Astrocyte of the spinal cord (primary cell): ENCODE results near the gene RUNX1.

Experiments
- DNase-seq: peaks from one replicate; pipeline ENCODE4 v3.0.0; 2011; ENCODE audit warnings: low read depth, low spot score
- H3K4me3 ChIP-seq: 2 replicates; pipeline ENCODE4 v1.5.1; 2011; ENCODE audit warnings: low read depth, mild to moderate bottlenecking, low read length, moderate library complexity
- CTCF ChIP-seq: IDR thresholded peaks from 2 replicates; pipeline ENCODE4 v1.5.1; 2012; ENCODE audit warnings: low read depth, mild to moderate bottlenecking, low read length, inconsistent platforms
- in situ Hi-C: cut with HindIII; loops from 2 replicates; pipeline ENCODE4 v1.10.0; 2017; ENCODE audit warnings: low sequenced_read_pairs

RUNX1 gene

GRCh38 chr21:34886240-34887104, 162.6 kb downstream of the RUNX1 start:
- TF ChIP-seq CTCF = no peak
- in situ Hi-C loops = no loop called here
- peak overlapping the region; percentile 73 for H3K4me3 ChIP-seq
- peak; percentile 41 for DNase-seq

GRCh38 chr21:34885626-34886239, 163.4 kb downstream of the RUNX1 start:
- no peak for TF ChIP-seq CTCF
- in situ Hi-C loops = no loop called here
- H3K4me3 ChIP-seq = peak overlapping the region; percentile 73
- DNase-seq = peak; percentile 36

- in situ Hi-C loops = no loop called here
- DNase-seq = peak; percentile 36
- H3K4me3 ChIP-seq = peak overlapping the region; percentile 73
- no peak for TF ChIP-seq CTCF
Observed at GRCh38 chr21:34885125-34885524, 164.0 kb downstream of the RUNX1 start.

GRCh38 chr21:34884346-34884929, 164.7 kb downstream of the RUNX1 start:
- in situ Hi-C loops = no loop called here
- peak; percentile 53 for DNase-seq
- TF ChIP-seq CTCF = no peak
- H3K4me3 ChIP-seq = peak overlapping the region; percentile 73

- TF ChIP-seq CTCF = no peak
- DNase-seq = peak; percentile 47
- H3K4me3 ChIP-seq = peak overlapping the region; percentile 73
- in situ Hi-C loops = no loop called here
Observed at GRCh38 chr21:34883491-34884271, 165.4 kb downstream of the RUNX1 start.

- H3K4me3 ChIP-seq = peak overlapping the region; percentile 73
- TF ChIP-seq CTCF = no peak
- peak; percentile 23 for DNase-seq
- in situ Hi-C loops = no loop called here
Observed at GRCh38 chr21:34882719-34883131, 166.4 kb downstream of the RUNX1 start.
